GM12872 (cell line): Measurements from ENCODE around the gene COX7A2.

Experiments used
- TF ChIP-seq, protein P1 (sequence below): IDR thresholded peaks from 3 replicates; pipeline ENCODE4 v1.5.1; 2011; ENCODE audit warnings: low read depth, mild to moderate bottlenecking, low read length, moderate library complexity; ENCODE audit not compliant: insufficient read depth

COX7A2 gene

DNA sequence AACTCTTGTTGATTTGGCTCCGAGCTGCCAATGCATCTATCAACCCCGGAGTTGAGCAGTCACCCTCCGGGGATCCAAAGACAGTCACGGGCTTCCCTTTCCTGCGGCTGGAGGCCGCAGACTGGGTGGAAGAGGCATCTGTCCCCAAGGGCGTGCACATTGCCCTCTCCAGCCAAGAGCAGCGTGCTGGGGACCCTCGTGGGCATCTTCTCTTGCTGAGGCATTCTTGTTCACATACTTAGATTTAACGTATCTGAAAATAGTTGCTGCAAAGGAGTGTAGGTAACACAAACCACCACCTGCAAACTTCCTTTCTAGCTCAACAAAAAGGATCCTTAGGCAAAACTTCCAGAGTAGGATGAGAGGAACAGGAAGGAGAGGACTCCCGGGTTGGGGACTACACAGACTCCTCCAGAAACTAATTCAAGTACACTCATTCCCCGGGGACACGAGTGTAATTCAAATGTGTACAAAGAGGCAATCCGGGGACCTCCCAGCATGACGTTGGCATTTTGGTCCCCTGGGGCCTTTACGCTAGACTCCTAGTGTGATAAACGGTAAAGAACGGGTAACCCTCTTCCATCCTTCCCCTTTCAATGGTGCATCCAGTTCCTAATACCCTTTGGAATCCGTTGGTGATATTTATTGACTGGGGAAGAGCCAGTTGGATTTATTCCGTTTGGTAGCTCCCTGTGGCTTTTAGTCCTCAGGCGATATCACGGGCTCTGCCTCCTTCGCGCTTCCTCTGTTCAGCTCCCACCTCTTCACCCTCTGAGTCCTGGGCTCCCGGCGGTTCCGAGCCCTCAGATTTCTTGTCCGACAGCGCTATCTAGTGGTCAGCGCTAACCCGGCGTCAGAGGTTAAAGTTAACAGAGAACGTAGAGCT is 35.1 kb downstream of the COX7A2 start:
- TF ChIP-seq, protein P1, sequence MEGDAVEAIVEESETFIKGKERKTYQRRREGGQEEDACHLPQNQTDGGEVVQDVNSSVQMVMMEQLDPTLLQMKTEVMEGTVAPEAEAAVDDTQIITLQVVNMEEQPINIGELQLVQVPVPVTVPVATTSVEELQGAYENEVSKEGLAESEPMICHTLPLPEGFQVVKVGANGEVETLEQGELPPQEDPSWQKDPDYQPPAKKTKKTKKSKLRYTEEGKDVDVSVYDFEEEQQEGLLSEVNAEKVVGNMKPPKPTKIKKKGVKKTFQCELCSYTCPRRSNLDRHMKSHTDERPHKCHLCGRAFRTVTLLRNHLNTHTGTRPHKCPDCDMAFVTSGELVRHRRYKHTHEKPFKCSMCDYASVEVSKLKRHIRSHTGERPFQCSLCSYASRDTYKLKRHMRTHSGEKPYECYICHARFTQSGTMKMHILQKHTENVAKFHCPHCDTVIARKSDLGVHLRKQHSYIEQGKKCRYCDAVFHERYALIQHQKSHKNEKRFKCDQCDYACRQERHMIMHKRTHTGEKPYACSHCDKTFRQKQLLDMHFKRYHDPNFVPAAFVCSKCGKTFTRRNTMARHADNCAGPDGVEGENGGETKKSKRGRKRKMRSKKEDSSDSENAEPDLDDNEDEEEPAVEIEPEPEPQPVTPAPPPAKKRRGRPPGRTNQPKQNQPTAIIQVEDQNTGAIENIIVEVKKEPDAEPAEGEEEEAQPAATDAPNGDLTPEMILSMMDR = peak; percentile 79

DNA sequence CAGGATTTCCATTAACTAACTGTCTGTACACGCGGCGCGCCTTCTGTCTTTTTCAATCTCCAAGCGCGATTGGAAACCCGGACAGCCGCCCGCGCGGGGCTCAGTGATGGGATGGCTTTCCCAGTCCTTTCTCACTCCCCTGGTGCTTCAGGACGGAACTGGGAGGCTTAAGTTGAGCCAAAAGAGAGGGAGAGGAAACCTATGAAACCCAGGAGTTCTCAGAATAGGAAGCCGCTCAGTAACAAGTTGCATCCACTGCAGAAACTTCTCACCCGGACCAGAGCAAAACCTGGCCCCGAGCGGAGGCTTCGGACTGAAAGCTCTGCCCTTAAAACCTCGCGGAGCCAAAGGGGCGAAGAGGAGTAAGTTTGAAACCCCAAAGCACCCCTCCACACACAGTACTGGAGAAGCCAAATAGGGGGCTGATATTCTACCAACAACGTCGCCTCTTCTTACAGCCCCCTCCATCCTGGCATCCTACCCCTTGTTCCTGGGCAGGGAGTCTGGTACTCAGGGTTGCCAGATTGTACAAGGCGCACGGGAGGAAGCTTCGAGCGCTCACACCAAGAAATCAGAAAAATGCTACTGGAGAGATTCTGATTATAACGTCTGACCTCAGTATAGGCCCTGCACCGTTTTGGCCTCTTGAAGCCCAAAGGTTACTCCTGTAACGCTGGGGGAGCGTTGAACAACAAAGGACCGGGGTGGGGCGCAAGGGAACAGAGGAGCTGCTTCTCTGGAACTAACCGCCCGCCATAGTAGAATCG is 36.8 kb downstream of the COX7A2 start:
- TF ChIP-seq, protein P1 = no peak

- TF ChIP-seq, protein P1 = no peak
Observed at GRCh38 chr6:75205776-75206575, 37.6 kb downstream of the COX7A2 start, which contains the start of gene COL12A1. Gene COL12A1, minus strand, starts transcription at chr6:75206053. Its CDS starts 3,261 bp downstream, at chr6:75202792.

GRCh38 chr6:75204959-75205775 is 38.4 kb downstream of the COX7A2 start:
- TF ChIP-seq, protein P1 = no peak

GRCh38 chr6:75204217-75204958 is 39.2 kb downstream of the COX7A2 start:
- TF ChIP-seq, protein P1 = peak; percentile 66

- TF ChIP-seq, protein P1 = no peak
Observed at GRCh38 chr6:75203721-75204120, 39.9 kb downstream of the COX7A2 start.
